NT2/D1 (cell line): ENCODE measurements around the gene TSPOAP1.

Source experiments
- YY1 ChIP-seq: IDR thresholded peaks from 2 replicates; pipeline ENCODE4 v1.6.1; 2011; ENCODE audit not compliant: insufficient read length, insufficient read depth
- ZNF274 ChIP-seq: IDR thresholded peaks from 2 replicates; pipeline ENCODE4 v1.6.1; 2011; ENCODE audit warnings: mild to moderate bottlenecking, low read depth, low read length

- TF ChIP-seq YY1 (no peak), ZNF274 (no peak)
Observed at GRCh38 chr17:58335779-58336455, 7.3 kb upstream of the TSPOAP1 start.
